Upper lobe of left lung (tissue), 4 donors: ENCODE results near the gene CENPX.

ENCODE experiments used
- CTCF ChIP-seq, 6 experiments: fragments of 450-650 bp in 4 of 6; fragments of 200-600 bp in 2 of 6; sonication (generic) in 2 of 6; IDR thresholded peaks; one replicate each; pipeline ENCODE4 v1.5.1; 2016 to 2019; ENCODE audit warnings: antibody characterized with exemption in 6 of 6
- EP300 ChIP-seq, 4 donors: sonication (generic); formaldehyde crosslinking; IDR thresholded peaks; one replicate each; pipeline ENCODE4 v1.5.1; 2017; ENCODE audit warnings: antibody characterized with exemption in 4 of 4, control low read depth in 2 of 4
- POLR2A ChIP-seq, 4 donors: fragments of 450-650 bp; IDR thresholded peaks; one replicate each; pipeline ENCODE4 v1.5.1; 2016 to 2017; ENCODE audit warnings: antibody characterized with exemption in 4 of 4, mild to moderate bottlenecking in 2 of 4
- POLR2AphosphoS5 ChIP-seq, 2 donors: sonication (generic); formaldehyde crosslinking; IDR thresholded peaks; one replicate each; pipeline ENCODE4 v1.5.1; 2017; ENCODE audit warnings: antibody characterized with exemption in 2 of 2

DNA sequence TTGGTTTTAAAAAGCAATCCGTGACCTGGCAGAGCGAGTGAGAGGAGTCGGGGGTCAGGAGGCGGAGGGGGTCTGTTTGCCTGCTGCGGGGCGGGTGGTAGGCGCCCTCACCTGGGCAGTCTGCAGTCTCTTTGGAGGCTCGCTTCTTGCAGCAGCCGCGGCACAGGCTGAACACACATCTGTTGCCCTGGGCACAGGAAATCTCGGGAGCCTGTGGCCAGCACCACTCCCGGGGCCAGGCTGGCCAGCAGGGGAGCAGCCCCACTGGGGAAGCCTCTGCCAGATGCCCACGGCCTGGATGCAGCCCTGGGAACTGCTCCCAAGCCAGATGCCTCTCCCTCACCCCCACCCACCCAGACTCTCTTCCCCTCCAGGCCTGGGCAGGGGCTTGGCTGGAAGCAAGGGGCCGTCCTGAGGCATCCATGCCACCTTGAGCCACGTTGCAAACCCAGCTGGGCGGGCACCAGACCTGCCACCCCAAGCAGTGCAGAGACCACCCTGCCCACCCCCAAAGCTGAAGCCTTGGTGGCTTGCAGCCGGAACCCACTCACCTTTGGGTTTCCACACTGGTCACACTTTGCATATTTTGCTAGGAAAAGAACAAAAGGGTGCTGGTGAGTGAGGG lies 35.7 kb upstream of the CENPX start:
- no peak for TF ChIP-seq CTCF (IDR thresholded peaks at IDR 0.05)
- TF ChIP-seq POLR2AphosphoS5 (IDR thresholded peaks at IDR 0.05): no peak
- no peak for TF ChIP-seq EP300 (IDR thresholded peaks at IDR 0.05)
- TF ChIP-seq POLR2A (IDR thresholded peaks at IDR 0.05): no peak
